HG02610 (cell line): Measurements from ENCODE around the gene WRNIP1.

ENCODE experiments used
- ATAC-seq: cut with Tn5 transposase; IDR thresholded peaks from one replicate; pipeline ENCODE4 v1.9.1; 2021; ENCODE audit warnings: mild to moderate bottlenecking, moderate library complexity; ENCODE audit not compliant: unreplicated experiment

The WRNIP1 gene

GRCh38 chr6:2803731-2804429 is 38.7 kb downstream of the WRNIP1 start:
- ATAC-seq, result no peak

- no peak for ATAC-seq
Measured at GRCh38 chr6:2804516-2804915, 39.3 kb downstream of the WRNIP1 start.

DNA sequence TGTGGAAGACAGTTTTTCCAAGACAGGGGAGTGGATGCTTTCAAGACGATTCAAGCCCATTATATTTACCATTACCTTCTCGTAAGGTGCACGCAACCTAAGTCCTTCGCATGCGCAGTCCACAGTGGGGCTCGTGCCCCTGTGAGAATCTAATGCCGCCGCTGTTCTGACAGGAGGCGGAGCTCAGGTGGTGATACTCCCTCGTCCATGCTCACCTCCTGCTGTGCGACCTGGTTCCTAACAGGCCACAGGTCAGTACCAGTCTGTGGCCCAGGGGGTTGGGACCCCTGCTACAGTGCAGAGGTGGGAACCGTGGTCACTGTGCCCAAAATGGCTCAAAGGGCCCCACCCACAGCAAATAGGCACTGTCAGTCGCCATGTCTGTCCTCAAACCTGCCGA is 39.8 kb downstream of the WRNIP1 start:
- ATAC-seq, result no peak

- ATAC-seq, result no peak
Measured at GRCh38 chr6:2806644-2807043, 41.5 kb downstream of the WRNIP1 start.

GRCh38 chr6:2807342-2808090 is 42.3 kb downstream of the WRNIP1 start:
- no peak for ATAC-seq

DNA sequence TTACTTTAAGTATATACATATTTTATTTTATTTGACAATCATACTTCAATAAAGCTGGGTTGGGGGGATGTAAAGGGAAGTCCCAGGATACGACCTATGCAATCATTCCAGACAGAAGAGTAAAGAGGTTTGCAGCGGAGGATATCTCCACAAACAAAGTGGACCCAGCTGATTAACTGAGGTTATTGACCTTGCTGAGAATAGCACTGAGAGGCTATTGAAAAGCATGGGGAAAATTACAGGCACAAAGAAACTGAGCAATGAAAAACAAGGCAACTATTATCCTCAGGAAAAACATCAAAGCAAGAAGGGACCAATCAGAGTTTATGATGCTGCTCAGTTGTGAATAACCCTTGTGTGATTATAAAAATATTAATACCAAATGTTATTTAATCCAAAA is 43.8 kb downstream of the WRNIP1 start:
- ATAC-seq, result no peak

- no peak for ATAC-seq
Measured at GRCh38 chr6:2810092-2810671, 45.0 kb downstream of the WRNIP1 start.

- no peak for ATAC-seq
Measured at GRCh38 chr6:2812695-2813094, 47.5 kb downstream of the WRNIP1 start.

GRCh38 chr6:2816158-2816557 is 51.0 kb downstream of the WRNIP1 start:
- no peak for ATAC-seq

DNA sequence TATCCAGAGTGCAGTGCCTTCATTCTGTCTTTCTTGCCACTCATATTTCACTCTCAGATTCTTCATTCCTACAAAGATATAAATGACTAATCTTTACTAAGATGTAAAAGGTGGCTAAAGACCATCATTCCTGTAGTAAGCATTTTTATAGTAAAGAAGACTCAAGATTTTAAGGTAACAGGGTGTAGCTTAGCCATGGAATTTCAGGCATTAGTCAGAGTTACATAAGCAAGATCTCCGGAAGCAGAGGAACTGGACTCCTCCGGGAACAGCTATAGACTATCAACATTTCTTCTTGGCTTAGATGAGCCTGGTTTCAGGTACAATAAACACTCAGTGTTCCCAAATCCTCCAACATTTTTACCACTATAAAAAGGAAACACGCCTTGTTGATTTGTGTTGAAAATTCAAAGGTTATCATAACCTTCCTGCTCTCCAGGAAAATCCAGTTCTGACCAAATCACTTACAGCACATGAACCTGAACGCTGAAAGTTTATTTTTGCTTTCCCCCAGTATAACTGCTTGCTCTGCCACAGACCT is 52.8 kb downstream of the WRNIP1 start:
- no peak for ATAC-seq

- ATAC-seq, result no peak
Measured at GRCh38 chr6:2818593-2818992, 53.4 kb downstream of the WRNIP1 start.

DNA sequence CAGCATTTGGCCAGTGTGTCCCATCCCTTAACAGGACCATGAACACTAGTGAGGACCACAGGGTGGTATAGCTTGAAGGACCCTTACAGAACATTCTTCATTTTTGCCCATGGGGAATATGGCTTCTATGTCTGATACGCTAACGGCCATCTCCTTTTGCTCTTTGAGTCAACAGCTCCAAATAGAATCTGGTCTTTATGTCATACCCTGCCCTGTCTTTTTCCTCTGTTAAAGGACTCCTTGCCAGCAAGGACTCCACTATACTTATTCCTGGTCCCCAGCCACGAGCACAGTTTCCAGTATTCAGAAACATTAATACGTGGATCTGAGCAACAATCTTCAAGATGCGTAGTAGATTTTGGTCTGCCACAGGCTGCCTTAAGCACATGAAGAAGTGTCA is 53.9 kb downstream of the WRNIP1 start:
- ATAC-seq, result no peak

- ATAC-seq, result no peak
Measured at GRCh38 chr6:2819978-2820377, 54.8 kb downstream of the WRNIP1 start.

GRCh38 chr6:2820415-2820814 is 55.2 kb downstream of the WRNIP1 start:
- no peak for ATAC-seq

DNA sequence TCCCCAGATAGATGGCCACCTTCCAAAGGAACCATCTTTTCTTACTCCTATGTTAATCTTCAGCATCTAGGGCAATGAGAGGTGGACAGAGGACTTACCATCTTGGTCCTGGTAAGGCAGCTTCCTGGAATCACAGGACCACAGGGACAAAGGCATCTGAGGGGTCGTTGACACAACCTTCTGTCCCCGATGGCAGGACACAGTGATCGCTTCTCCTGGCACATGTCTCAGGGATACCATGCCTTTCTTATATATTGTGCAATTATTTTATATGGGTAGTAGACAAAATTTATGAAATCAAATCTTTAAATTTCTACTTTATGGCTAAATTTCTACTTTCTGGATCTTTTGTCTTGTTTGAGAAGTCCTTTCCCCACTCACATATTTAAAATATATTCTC is 56.4 kb downstream of the WRNIP1 start:
- ATAC-seq, result no peak

- ATAC-seq, result no peak
Measured at GRCh38 chr6:2823104-2823850, 58.1 kb downstream of the WRNIP1 start.

GRCh38 chr6:2826131-2826530 is 60.9 kb downstream of the WRNIP1 start:
- no peak for ATAC-seq

DNA sequence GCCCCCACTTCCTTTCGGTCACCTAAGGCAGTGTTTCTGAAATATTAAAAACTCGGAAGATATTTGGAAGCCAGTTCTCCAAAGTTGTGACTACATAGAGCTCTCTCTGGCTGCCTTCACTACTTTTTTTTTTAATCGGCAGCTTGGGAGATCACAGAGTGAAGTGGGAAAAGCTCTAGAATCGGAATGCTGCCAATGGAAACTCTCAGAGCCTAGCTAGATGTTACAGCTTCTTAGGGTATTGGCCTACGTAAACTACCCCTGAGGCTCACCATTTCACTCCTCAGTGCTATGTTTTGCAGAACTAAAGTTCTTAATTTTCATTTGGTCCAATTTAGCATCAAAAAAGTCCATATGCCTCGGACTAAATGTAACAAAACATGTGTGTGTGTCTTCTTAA is 61.9 kb downstream of the WRNIP1 start:
- ATAC-seq, result no peak

DNA sequence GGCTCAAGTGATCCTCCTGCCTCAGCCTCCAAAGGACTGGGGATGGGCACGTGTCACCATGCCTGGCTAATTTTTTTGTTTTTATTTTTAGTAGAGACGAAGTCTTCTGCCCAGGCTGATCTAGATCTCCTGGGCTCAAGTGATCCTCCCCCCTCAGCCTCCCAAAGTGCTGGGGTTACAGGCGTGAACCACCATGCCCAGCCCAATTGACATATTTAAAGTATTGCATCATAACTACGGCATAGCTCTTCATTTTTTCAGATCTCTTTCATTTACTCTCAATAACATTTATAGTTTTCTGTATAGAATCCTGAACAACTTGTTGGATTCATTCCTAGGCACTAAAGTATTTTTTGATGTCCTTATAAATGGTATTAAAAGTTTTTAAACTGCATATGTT is 63.4 kb downstream of the WRNIP1 start:
- ATAC-seq, result no peak

- ATAC-seq, result no peak
Measured at GRCh38 chr6:2829253-2829652, 64.1 kb downstream of the WRNIP1 start.

DNA sequence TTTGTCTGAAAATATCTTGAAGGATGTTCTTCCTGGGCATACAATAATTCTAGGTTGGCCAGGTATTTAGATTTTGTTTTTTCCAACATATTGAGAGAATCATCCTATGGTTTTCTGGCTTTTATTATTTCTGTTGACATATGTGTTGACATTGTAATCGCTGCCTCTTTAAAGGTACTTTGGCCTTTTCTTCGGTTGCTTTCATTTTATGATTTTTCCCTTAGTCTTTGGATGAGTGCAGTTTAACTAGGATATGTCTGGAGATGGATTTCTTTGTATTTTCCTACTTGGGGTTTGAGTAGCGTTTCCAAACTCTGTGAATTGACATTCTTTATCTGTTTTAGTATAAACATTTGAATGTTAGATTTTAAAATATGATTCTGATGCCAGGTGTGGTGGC is 65.0 kb downstream of the WRNIP1 start:
- ATAC-seq, result no peak
